GM21526 (cell line): ENCODE results near the gene ADAMTS16.

ENCODE experiments used
- ATAC-seq: cut with Tn5 transposase; IDR thresholded peaks from one replicate; pipeline ENCODE4 v1.9.1; 2021; ENCODE audit warnings: moderate library complexity; ENCODE audit not compliant: unreplicated experiment, low FRiP score

The ADAMTS16 gene

GRCh38 chr5:5275211-5275610 is 135.1 kb downstream of the ADAMTS16 start:
- no peak for ATAC-seq

- no peak for ATAC-seq
These were observed 136.3 kb downstream of the ADAMTS16 start for GRCh38 chr5:5276430-5276829.

DNA sequence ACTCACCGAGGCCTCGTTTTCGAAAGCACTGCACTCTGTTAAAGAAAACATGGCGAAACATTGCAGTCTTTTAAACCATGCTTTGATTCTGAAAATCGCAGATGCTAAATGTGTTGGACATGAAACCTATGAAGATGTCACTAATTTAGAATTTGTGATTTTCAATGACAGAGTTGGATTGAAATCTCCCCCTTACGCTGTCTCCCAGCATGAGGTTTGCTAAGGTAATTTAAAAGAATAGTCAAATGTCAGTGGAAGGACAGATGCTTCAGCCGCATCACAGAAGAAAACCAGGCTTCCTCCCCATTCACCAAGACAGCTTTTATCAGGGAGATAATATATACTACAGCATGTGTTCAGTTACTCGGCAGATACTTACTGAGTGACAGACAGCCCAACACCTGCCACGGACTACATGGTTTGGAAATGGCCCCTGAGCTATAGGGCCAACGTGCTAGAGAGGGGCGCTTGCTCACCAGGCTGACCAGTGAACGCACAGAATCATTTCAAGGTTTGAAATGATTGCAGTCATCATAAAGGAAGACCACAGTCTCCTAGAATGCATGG is 136.9 kb downstream of the ADAMTS16 start:
- no peak for ATAC-seq

GRCh38 chr5:5278201-5278814 is 138.2 kb downstream of the ADAMTS16 start:
- ATAC-seq: no peak

DNA sequence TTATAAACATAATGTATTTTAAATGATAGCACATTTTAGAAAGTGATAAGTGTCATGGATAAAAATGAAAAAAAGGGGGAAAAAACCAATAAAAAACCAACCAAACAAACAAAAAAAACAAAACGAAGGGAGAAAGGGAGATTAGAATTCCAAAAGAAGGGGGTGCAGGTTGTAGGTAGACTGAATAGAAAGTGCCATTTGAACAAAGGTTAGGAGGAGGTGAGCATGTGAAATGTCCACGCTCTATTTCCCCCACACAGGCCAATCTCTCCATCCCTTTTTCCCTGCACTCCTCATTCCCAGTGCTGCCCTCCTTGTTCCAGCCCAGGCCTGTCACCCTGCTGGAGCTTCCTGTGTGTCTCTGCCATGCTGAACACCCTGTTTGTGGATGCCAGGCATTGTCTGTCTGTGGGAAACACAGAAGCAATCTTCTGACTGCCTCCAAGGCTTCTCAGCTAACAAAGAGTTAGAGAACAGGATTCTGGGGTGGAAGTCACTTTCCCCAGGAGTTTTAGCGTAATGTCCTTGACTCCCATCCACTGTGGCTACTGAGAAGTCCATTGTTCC is 138.8 kb downstream of the ADAMTS16 start:
- no peak for ATAC-seq

- no peak for ATAC-seq
These were observed 145.8 kb downstream of the ADAMTS16 start for GRCh38 chr5:5285906-5286305.

GRCh38 chr5:5287419-5287818 is 147.3 kb downstream of the ADAMTS16 start:
- no peak for ATAC-seq

- ATAC-seq: no peak
These were observed 148.1 kb downstream of the ADAMTS16 start for GRCh38 chr5:5288201-5288600.

- no peak for ATAC-seq
These were observed 149.4 kb downstream of the ADAMTS16 start for GRCh38 chr5:5289537-5289936.

- no peak for ATAC-seq
These were observed 150.7 kb downstream of the ADAMTS16 start for GRCh38 chr5:5290674-5291334.

GRCh38 chr5:5291357-5291756 is 151.2 kb downstream of the ADAMTS16 start:
- ATAC-seq: no peak

DNA sequence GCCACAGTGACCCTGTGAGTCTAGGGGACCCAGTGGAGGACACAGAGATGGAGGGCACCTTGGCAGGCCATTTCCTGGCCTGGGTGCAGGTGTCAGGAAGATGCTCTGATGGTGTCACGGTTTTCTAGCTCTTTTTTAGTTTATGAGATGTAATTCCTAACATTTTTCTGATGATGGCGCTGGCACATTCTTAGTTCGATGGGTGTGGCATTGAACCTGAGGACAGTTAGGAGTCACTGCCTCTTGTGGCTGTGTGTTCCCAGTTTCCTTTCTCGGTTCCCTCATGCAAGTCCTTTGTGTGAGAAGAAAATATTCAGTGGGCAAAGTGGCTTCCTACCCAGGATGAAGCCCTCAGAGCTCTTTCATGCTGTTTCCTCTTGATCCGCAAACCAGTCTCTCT is 152.9 kb downstream of the ADAMTS16 start:
- no peak for ATAC-seq

DNA sequence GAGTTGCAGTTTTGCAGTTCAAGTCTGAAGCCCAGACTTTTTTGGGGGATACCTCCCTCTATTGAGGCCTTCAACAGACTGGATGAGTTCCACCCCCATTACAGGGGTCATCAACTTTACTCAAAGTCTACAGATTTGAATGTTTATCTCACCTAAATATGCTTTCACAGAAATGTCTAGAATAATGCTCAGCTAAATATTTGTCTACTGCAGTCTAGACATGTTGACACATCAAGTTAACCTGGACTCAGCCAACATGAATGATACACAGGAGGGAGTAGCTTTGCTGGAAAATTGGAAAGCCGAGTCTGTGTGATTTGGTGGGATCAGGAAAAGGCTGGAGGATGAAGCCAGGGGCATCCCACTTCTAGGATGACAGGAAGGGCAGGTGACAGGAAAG is 154.3 kb downstream of the ADAMTS16 start:
- ATAC-seq: no peak

- no peak for ATAC-seq
These were observed 155.2 kb downstream of the ADAMTS16 start for GRCh38 chr5:5295351-5295750.

GRCh38 chr5:5296051-5296450 is 155.9 kb downstream of the ADAMTS16 start:
- no peak for ATAC-seq

DNA sequence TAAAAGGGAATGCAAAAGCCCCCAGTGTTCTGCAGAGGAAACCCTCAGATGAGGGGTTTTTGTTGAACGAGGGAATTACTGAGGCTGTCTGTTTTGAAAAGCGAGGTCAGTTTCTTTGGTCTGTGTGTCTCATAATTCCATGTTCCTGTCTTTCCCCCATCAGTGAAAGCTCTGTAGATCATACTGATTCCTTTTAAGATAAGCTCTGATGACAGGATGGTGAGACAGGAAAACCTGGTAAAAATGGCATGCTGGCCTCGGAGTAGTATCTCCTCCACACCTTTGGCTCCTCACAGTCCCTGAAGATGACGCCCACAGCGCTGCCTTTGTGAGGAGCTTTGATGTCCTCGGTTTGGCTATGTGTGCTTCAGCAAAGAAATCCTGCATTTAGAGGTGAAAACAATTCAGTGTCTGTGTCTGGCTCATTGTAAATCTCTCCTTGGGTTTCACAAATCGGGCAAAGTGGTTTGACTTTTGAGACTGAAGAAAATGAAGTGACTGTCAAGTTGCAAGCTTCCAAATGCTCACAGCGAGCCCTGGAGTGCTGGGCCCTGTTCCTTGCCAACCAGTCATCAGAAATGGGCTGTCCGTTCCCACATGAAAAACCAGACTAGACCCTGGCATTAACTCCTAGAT is 157.4 kb downstream of the ADAMTS16 start:
- no peak for ATAC-seq

DNA sequence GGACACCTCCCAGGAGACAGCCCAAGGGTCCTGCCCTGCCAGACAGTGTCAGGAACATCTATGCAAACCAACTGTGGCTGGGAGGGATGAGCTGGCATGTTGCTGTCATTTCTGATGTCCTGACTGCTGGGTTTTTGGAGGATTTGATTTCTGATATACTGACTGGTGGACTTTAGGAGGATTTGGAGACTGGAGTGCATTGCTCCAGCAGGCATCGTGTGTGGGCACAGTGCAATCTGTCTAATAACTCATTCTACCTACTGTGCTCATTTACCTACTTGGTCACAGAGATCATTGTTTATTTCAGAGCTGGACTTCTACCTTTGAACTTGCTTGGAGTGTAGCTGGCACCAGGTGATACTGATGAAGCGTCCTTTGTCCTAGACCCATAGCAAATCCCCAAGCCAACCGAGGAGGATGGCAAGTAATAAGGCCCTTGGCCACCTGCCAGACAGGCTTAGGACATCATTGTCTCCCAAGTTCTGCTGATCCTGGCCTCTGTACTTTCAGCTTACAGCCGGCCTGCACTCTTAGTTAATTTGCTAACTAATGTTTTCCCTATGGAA is 158.0 kb downstream of the ADAMTS16 start:
- no peak for ATAC-seq

GRCh38 chr5:5298841-5299541 is 158.9 kb downstream of the ADAMTS16 start:
- no peak for ATAC-seq

DNA sequence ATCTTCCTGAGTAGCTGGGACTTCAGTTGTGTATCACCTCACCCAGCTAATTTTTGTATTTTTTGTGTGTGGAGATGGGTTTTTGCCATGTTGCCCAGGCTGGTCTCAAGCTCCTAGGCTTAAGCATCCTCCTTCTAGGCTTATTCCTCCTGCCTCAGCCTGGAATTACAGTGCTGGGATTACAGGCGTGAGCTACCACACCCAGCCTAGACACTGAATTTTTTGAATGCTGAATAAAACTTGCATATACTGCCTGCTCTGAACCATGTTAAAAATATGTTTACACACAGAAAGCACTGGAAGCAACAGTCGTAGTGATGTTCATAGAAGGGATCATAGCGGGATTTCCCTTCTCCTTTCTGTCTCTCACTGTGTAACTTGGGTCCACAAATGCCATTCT is 161.0 kb downstream of the ADAMTS16 start:
- no peak for ATAC-seq

DNA sequence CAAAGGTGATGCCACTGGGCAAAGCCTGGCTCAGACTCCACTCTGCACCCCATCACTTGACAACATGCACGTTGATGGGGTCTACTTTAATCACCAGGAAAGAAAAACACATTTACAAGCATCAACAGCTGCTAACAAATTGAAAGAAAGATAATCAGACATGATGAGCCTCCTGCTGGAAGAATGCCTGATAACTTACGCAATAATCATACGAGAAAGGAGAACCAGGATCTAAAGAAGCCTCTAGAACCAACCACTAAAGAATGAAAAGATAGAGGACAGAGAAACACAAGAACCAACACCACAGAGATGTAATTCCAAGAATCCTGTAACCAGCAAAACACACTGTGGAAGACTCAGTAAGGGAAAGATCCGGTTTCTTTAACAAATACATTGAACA is 162.1 kb downstream of the ADAMTS16 start:
- no peak for ATAC-seq
